Chondrocyte (in vitro differentiated cells): ENCODE data around the gene RNF151. TPM values are rescaled to one million over a fixed set of nuclear protein-coding genes. Genes with fewer than 3 reads are reported as not detected.

Experiments used
- DNase-seq: peaks from one replicate; pipeline ENCODE4 v3.0.0; 2021; ENCODE audit warnings: mixed read lengths, low spot score
- H3K27ac Mint-ChIP-seq: one replicate; pipeline ENCODE4 v1.8.0; 2021; ENCODE audit warnings: mild to moderate bottlenecking, moderate library complexity, mixed read lengths; ENCODE audit not compliant: unreplicated experiment
- H3K27me3 Mint-ChIP-seq: 2 replicates; pipeline ENCODE4 v1.8.0; 2021; ENCODE audit warnings: low read depth, mixed read lengths
- H3K36me3 Mint-ChIP-seq: 2 replicates; pipeline ENCODE4 v1.8.0; 2021; ENCODE audit warnings: low read depth, mixed read lengths
- H3K4me1 Mint-ChIP-seq: 2 replicates; pipeline ENCODE4 v1.8.0; 2021; ENCODE audit warnings: low read depth, mild to moderate bottlenecking, mixed read lengths
- H3K4me3 Mint-ChIP-seq: one replicate; pipeline ENCODE4 v1.8.0; 2021; ENCODE audit warnings: mild to moderate bottlenecking, moderate library complexity, mixed read lengths; ENCODE audit not compliant: unreplicated experiment
- H3K9me3 Mint-ChIP-seq: 2 replicates; pipeline ENCODE4 v1.8.0; 2021; ENCODE audit warnings: low read depth, mixed read lengths
- CTCF ChIP-seq: fragments of 200-600 bp; sonication (generic); IDR thresholded peaks from 2 replicates; pipeline ENCODE4 v1.5.0; 2021; ENCODE audit warnings: antibody characterized with exemption, mild to moderate bottlenecking, moderate library complexity
- total RNA-seq: library from RNA; stranded (reverse); gene quantifications from 3 replicates; pipeline ENCODE4 v1.2.1, GENCODE V29; 2021

The RNF151 gene
- total RNA-seq, 1 donor from 2014 or later: not detected

- H3K36me3 Mint-ChIP-seq: peaks cover 8% of the 10 kb centered on the region
- DNase-seq: no peak
- peaks cover 30% of the 10 kb centered on the region for H3K4me1 Mint-ChIP-seq
- no peaks in the 10 kb centered on the region for H3K27me3 Mint-ChIP-seq
- no peak for TF ChIP-seq CTCF
- no peak overlapping the region for H3K27ac Mint-ChIP-seq
- no peak overlapping the region for H3K4me3 Mint-ChIP-seq
- H3K9me3 Mint-ChIP-seq: no peaks in the 10 kb centered on the region
These were observed 36.0 kb downstream of the RNF151 start for GRCh38 chr16:2002406-2003230.

- Mint-ChIP-seq H3K27ac (no peak overlapping the region), H3K27me3 (no peaks in the 10 kb centered on the region), H3K4me1 (peaks cover 35% of the 10 kb centered on the region), H3K36me3 (peaks cover 7% of the 10 kb centered on the region), H3K9me3 (no peaks in the 10 kb centered on the region), H3K4me3 (no peak overlapping the region)
- TF ChIP-seq CTCF: no peak
- DNase-seq: no peak
These were observed 36.7 kb downstream of the RNF151 start for GRCh38 chr16:2003231-2003826.

- no peak for DNase-seq
- TF ChIP-seq CTCF: peak; percentile 95
- H3K36me3 Mint-ChIP-seq: peaks cover 6% of the 10 kb centered on the region
- peak overlapping the region; percentile 49 for H3K27ac Mint-ChIP-seq
- H3K4me1 Mint-ChIP-seq: peaks cover 40% of the 10 kb centered on the region
- no peaks in the 10 kb centered on the region for H3K9me3 Mint-ChIP-seq
- no peaks in the 10 kb centered on the region for H3K27me3 Mint-ChIP-seq
- H3K4me3 Mint-ChIP-seq: no peak overlapping the region
These were observed 37.4 kb downstream of the RNF151 start for GRCh38 chr16:2003827-2004641.

GRCh38 chr16:2004795-2005517, 38.3 kb downstream of the RNF151 start:
- peaks cover 41% of the 10 kb centered on the region for H3K4me1 Mint-ChIP-seq
- H3K4me3 Mint-ChIP-seq: peak overlapping the region; percentile 35
- peaks cover 6% of the 10 kb centered on the region for H3K36me3 Mint-ChIP-seq
- no peaks in the 10 kb centered on the region for H3K27me3 Mint-ChIP-seq
- TF ChIP-seq CTCF: no peak
- no peaks in the 10 kb centered on the region for H3K9me3 Mint-ChIP-seq
- no peak overlapping the region for H3K27ac Mint-ChIP-seq
- DNase-seq: no peak

GRCh38 chr16:2005646-2006045, 39.0 kb downstream of the RNF151 start:
- no peaks in the 10 kb centered on the region for H3K27me3 Mint-ChIP-seq
- no peak for TF ChIP-seq CTCF
- no peak for DNase-seq
- peaks cover 6% of the 10 kb centered on the region for H3K36me3 Mint-ChIP-seq
- H3K27ac Mint-ChIP-seq: no peak overlapping the region
- H3K4me1 Mint-ChIP-seq: peaks cover 47% of the 10 kb centered on the region
- H3K9me3 Mint-ChIP-seq: no peaks in the 10 kb centered on the region
- H3K4me3 Mint-ChIP-seq: no peak overlapping the region
